Naive thymus-derived CD4-positive, alpha-beta T cell (primary cell): ENCODE data around the gene STAU1. TPM values are rescaled to one million over a fixed set of nuclear protein-coding genes. Genes with fewer than 3 reads are reported as not detected.
"Not testable (repeated sequence)": the region's sequence is repeated elsewhere in the genome, so short reads cannot be mapped to it uniquely, and the experiment has no call there.

Experiments used
- ATAC-seq: fragments of 150-1000 bp; cut with Tn5 transposase; 2 replicates; pipeline ENCODE4 v1.10.0; 2021; ENCODE audit warnings: mild to moderate bottlenecking, moderate library complexity
- CTCF ChIA-PET: fragments of 350-600 bp; sonication (Branson Sonifier 250); formaldehyde crosslinking; loops from one replicate; lab custom pipeline; 2021; ENCODE audit warnings: antibody characterized with exemption; lab: Charles Lee
- POLR2A ChIA-PET: fragments of 350-600 bp; sonication (Branson Sonifier 250); formaldehyde crosslinking; loops from one replicate; lab custom pipeline; 2021; ENCODE audit warnings: antibody characterized with exemption, inconsistent platforms; lab: Charles Lee
- DNase-seq, 9 donors: peaks; one replicate each; pipeline versions ENCODE4 v3.0.0 to v3.0.0-alpha.2; 2020 to 2022; ENCODE audit warnings: mixed read lengths in 1 of 9
- H3K27ac ChIP-seq: one replicate; pipeline ENCODE4 v1.7.0; 2013; ENCODE audit warnings: mild to moderate bottlenecking, low read depth, low read length, moderate library complexity
- H3K27me3 ChIP-seq, 2 donors: one replicate each; pipeline ENCODE4 v1.7.0; 2013; ENCODE audit warnings: low read length in 2 of 2, mild to moderate bottlenecking in 2 of 2, moderate library complexity in 2 of 2; ENCODE audit not compliant: control insufficient read depth in 2 of 2, insufficient read depth in 2 of 2
- H3K36me3 ChIP-seq, 3 experiments: 1 replicate in 2 of 3; 2 replicates in 1 of 3; pipeline ENCODE4 v1.7.0; 2013; ENCODE audit warnings: low read length in 3 of 3, mild to moderate bottlenecking in 3 of 3, moderate library complexity in 1 of 3; ENCODE audit not compliant: insufficient read depth in 3 of 3, control insufficient read depth in 2 of 3
- H3K4me1 ChIP-seq, 2 donors: one replicate each; pipeline ENCODE4 v1.7.0; 2013; ENCODE audit warnings: low read length in 2 of 2, mild to moderate bottlenecking in 2 of 2, moderate library complexity in 1 of 2; ENCODE audit not compliant: control insufficient read depth in 2 of 2, insufficient read depth in 2 of 2
- H3K4me3 ChIP-seq: 2 replicates; pipeline ENCODE4 v1.7.0; 2013; ENCODE audit warnings: mild to moderate bottlenecking, low read length
- H3K9me3 ChIP-seq, 3 experiments: 1 replicate in 2 of 3; 2 replicates in 1 of 3; pipeline ENCODE4 v1.7.0; 2013; ENCODE audit warnings: low read length in 3 of 3; ENCODE audit not compliant: control insufficient read depth in 2 of 3
- H3K27ac Mint-ChIP-seq, 9 donors: one replicate each; pipeline ENCODE4 v1.8.0; 2020 to 2022; ENCODE audit warnings: mixed read lengths in 9 of 9, mild to moderate bottlenecking in 8 of 9, moderate library complexity in 5 of 9, inconsistent platforms in 2 of 9
- H3K27me3 Mint-ChIP-seq, 5 donors: one replicate each; pipeline ENCODE4 v1.8.0; 2021 to 2022; ENCODE audit warnings: mixed read lengths in 5 of 5, mild to moderate bottlenecking in 1 of 5
- H3K36me3 Mint-ChIP-seq, 5 donors: one replicate each; pipeline ENCODE4 v1.8.0; 2020 to 2022; ENCODE audit warnings: mixed read lengths in 5 of 5, mild to moderate bottlenecking in 3 of 5, inconsistent platforms in 1 of 5
- H3K4me1 Mint-ChIP-seq, 7 donors: one replicate each; pipeline ENCODE4 v1.8.0; 2020 to 2022; ENCODE audit warnings: mixed read lengths in 7 of 7, mild to moderate bottlenecking in 3 of 7, inconsistent platforms in 1 of 7
- H3K4me3 Mint-ChIP-seq, 10 donors: one replicate each; pipeline ENCODE4 v1.8.0; 2020 to 2022; ENCODE audit warnings: mild to moderate bottlenecking in 10 of 10, mixed read lengths in 10 of 10, moderate library complexity in 6 of 10, inconsistent platforms in 2 of 10
- H3K9me3 Mint-ChIP-seq, 11 donors: one replicate each; pipeline ENCODE4 v1.8.0; 2020 to 2022; ENCODE audit warnings: mixed read lengths in 11 of 11, mild to moderate bottlenecking in 4 of 11, inconsistent platforms in 1 of 11, moderate library complexity in 1 of 11
- intact Hi-C, 2 donors: fragments of 100-400 bp; cut with micrococcal nuclease; formaldehyde crosslinking; loops; one replicate each; pipeline ENCODE4 v1.15.1; 2023
- polyA plus RNA-seq, 2 donors: library from polyadenylated mRNA; unstranded; fragments of 300-500 nt; fragmentation: Illumina TruSeq; gene quantifications; one replicate each; pipeline ENCODE4 v1.2.3, GENCODE V29; 2021
- total RNA-seq, 6 experiments: library from RNA in 5 of 6; stranded (reverse) in 5 of 6; gene quantifications; 1 replicate in 5 of 6; 2 replicates in 1 of 6; pipeline ENCODE4 v1.2.3 and lab custom pipeline; 2021 to 2026

Gene STAU1
- total and polyA plus RNA-seq, 7 experiments from 2014 or later = 35.8 to 56.3 (median 45.8) TPM

DNA sequence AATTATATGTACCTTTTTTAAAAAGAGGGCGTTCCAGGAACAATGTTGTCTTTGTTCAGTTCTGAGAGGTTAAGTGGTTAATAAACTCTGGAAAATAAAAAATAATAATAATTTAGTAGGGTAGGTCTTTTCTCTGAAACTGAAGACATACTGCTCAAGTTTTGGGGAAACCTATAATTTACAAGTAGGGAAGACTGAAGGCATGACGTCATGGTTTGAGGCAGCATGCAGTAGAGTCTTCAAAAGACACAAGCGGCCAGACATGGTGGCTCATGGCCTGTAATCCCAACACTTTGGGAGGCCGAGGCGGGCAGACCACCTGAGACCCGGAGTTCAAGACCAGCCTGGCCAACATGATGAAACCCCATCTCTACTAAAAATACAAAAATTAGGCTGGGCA lies 14.0 kb downstream of the STAU1 start:
- Histone ChIP-seq H3K36me3 (peaks cover 0 to 35% (median 3%) of the 10 kb centered on the region in 3 experiments), H3K27ac (no peak overlapping the region), H3K27me3 (no peaks in the 10 kb centered on the region), H3K9me3 (no peaks in the 10 kb centered on the region), H3K4me1 (peaks cover 0 to 21% of the 10 kb centered on the region in 2 donors), H3K4me3 (no peak overlapping the region)
- no peaks in the 10 kb centered on the region for H3K9me3 Mint-ChIP-seq
- H3K36me3 Mint-ChIP-seq = peaks cover 4 to 28% (median 19%) of the 10 kb centered on the region in 5 donors
- POLR2A ChIA-PET = interaction anchor here (0.5 kb wide), 1 partner anchor 42 kb away, joined by 3 read pairs; no protein-coding TSS in a partner anchor
- H3K4me3 Mint-ChIP-seq = no peak overlapping the region
- DNase-seq = no peak
- no peak for ATAC-seq
- intact Hi-C loops = no loop called here
- peaks cover 22 to 59% (median 48%) of the 10 kb centered on the region in 7 donors for H3K4me1 Mint-ChIP-seq
- CTCF ChIA-PET = no interaction called here
- H3K27me3 Mint-ChIP-seq = no peaks in the 10 kb centered on the region
- peak overlapping the region in 1 of 9 donors; percentile 33 for H3K27ac Mint-ChIP-seq

DNA sequence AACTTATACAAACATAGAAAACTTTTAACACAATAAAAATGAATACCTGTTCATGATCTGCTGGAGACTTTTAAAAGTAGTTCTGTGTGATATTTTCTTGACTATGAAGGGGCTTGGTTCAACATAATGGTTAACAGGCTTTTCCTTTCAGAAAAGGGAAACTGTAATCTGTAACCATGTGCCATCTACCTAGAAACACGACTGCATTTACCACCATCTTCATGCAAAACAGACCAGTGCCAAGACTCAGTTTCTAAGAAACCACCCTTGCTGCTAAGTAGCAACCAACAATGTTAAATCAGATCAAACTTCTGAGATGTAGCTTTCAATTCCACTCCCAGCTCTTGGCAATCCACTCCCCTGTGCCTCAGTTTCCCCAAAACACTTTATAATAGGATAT lies 15.7 kb downstream of the STAU1 start:
- intact Hi-C loops = no loop called here
- no peaks in the 10 kb centered on the region for H3K27me3 ChIP-seq
- H3K4me1 ChIP-seq = peaks cover 4 to 28% of the 10 kb centered on the region in 2 donors
- DNase-seq (no peak), ATAC-seq (no peak)
- Mint-ChIP-seq H3K4me1 (peaks cover 17 to 65% (median 55%) of the 10 kb centered on the region in 7 donors), H3K36me3 (peaks cover 4 to 22% (median 15%) of the 10 kb centered on the region in 5 donors), H3K4me3 (no peak overlapping the region), H3K9me3 (no peaks in the 10 kb centered on the region), H3K27ac (peak overlapping the region in 4 of 9 donors; percentile 4 to 65 (median 29)), H3K27me3 (no peaks in the 10 kb centered on the region)
- H3K36me3 ChIP-seq = peaks cover 0 to 26% (median 3%) of the 10 kb centered on the region in 3 experiments
- H3K9me3 ChIP-seq = no peaks in the 10 kb centered on the region
- no peak overlapping the region for H3K27ac ChIP-seq
- ChIA-PET CTCF (no interaction called here), POLR2A (no interaction called here)
- H3K4me3 ChIP-seq = no peak overlapping the region

DNA sequence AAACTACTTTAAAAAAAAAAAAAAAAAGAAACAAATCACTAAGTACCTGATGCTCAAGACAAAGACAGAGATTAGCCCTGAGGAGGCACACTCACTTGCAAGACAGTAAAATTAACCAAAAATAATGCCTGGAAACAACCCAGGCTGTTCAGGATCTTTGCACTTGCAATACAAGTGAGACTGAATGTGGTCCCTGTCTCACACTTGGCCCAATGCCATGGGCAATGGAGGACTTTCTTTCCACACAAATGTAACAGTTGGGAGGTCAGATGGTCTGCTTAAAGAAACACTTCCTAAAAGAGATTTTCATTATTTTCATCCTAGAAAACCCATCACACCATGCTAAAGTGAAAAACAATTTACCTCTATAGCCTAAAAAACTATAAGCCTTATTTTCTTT lies 16.2 kb downstream of the STAU1 start:
- Mint-ChIP-seq H3K4me1 (peaks cover 19 to 70% (median 60%) of the 10 kb centered on the region in 7 donors), H3K36me3 (peaks cover 4 to 22% (median 15%) of the 10 kb centered on the region in 5 donors), H3K27me3 (no peaks in the 10 kb centered on the region), H3K27ac (peak overlapping the region in 1 of 9 donors; percentile 65), H3K9me3 (no peaks in the 10 kb centered on the region), H3K4me3 (no peak overlapping the region)
- no peaks in the 10 kb centered on the region for H3K9me3 ChIP-seq
- ATAC-seq (no peak), DNase-seq (no peak)
- H3K27me3 ChIP-seq = no peaks in the 10 kb centered on the region
- ChIA-PET CTCF (no interaction called here), POLR2A (no interaction called here)
- H3K4me1 ChIP-seq = peaks cover 9 to 31% of the 10 kb centered on the region in 2 donors
- H3K27ac ChIP-seq = no peak overlapping the region
- no peak overlapping the region for H3K4me3 ChIP-seq
- peaks cover 0 to 26% (median 3%) of the 10 kb centered on the region in 3 experiments for H3K36me3 ChIP-seq
- intact Hi-C loops = no loop called here

DNA sequence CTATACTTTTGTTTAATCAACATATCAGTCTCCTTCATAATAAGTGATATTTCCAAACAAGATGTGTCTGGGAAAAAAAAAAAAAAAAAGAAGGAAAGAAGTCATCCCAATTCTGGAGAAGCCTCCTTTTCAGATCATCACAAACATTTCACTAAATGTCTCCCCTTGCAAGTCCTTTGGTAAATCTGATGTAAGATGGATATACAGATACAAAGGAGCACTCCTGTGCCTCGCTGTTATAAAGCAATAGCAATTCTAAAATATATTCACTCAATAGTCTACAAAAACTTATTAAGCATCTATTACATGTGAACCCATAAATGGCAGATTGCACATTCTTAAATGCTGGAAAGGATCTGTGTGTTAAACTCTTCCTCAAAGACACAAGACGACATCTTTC lies 17.4 kb downstream of the STAU1 start:
- H3K27me3 ChIP-seq = no peaks in the 10 kb centered on the region
- H3K9me3 ChIP-seq = no peaks in the 10 kb centered on the region
- H3K36me3 ChIP-seq = peaks cover 0 to 27% (median 3%) of the 10 kb centered on the region in 3 experiments
- peaks cover 18 to 39% of the 10 kb centered on the region in 2 donors for H3K4me1 ChIP-seq
- Mint-ChIP-seq H3K36me3 (peaks cover 5 to 21% (median 19%) of the 10 kb centered on the region in 5 donors), H3K27me3 (no peaks in the 10 kb centered on the region), H3K4me3 (peak overlapping the region in 1 of 10 donors; percentile 36), H3K4me1 (peaks cover 25 to 80% (median 68%) of the 10 kb centered on the region in 7 donors), H3K9me3 (no peaks in the 10 kb centered on the region), H3K27ac (no peak overlapping the region)
- H3K27ac ChIP-seq = no peak overlapping the region
- H3K4me3 ChIP-seq = no peak overlapping the region
- DNase-seq = no peak
- ATAC-seq = no peak
- ChIA-PET POLR2A (no interaction called here), CTCF (no interaction called here)
- intact Hi-C loops = no loop called here

DNA sequence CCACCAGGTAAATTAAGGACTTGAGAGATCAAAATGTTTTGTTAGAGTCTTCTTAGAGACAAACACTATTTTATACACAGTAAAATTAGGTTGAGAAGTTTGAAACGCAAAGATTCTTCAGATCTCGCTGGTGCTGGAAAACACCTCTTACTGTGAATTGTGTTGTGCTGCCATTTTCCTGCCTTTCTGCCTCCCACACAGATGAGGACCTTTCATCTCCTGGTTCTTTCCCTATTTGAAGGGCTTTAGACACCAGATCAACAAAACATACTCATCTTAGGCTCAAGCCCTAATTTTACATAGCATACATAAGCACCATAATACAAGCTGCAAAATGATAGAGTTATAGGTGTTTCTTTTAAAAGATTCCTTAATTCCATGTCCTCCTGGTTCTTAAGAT lies 18.6 kb downstream of the STAU1 start:
- ChIA-PET CTCF (no interaction called here), POLR2A (no interaction called here)
- Mint-ChIP-seq H3K27ac (peak overlapping the region in 6 of 9 donors; percentile 32 to 80 (median 63)), H3K4me3 (peak overlapping the region in 4 of 10 donors; percentile 11 to 56 (median 29)), H3K9me3 (no peaks in the 10 kb centered on the region), H3K27me3 (no peaks in the 10 kb centered on the region), H3K36me3 (peaks cover 5 to 21% (median 19%) of the 10 kb centered on the region in 5 donors), H3K4me1 (peaks cover 26 to 82% (median 71%) of the 10 kb centered on the region in 7 donors)
- Histone ChIP-seq H3K27me3 (no peaks in the 10 kb centered on the region), H3K4me1 (peaks cover 18 to 39% of the 10 kb centered on the region in 2 donors), H3K4me3 (no peak overlapping the region), H3K9me3 (no peaks in the 10 kb centered on the region), H3K27ac (no peak overlapping the region), H3K36me3 (peaks cover 0 to 33% (median 3%) of the 10 kb centered on the region in 3 experiments)
- peak; percentile 46 for ATAC-seq
- no peak for DNase-seq
- intact Hi-C loops = loop anchor here in 1 of 2 donors (2.0 kb wide), 1 partner anchor 15 kb away; no protein-coding TSS in a partner anchor

DNA sequence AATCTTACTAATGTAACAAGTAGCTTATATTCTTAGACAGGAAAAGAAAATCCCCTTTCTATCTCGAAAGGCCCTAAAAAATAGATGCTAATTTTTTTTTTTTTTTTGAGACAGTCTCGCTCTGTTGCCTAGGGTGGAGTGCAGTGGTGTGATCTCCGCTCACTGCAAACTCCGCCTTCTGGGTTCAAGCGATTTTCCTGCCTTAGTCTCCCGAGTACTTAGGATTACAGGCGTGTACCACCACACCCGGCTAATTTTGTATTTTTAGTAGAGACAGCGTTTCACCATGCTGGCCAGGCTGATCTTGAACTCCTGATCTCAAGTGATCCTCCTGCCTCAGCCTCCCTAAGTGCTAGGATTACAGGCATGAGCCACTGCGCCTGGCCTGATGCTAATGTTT lies 19.3 kb downstream of the STAU1 start:
- H3K27me3 ChIP-seq, H3K27me3 Mint-ChIP-seq, DNase-seq, ATAC-seq, H3K9me3 ChIP-seq, CTCF ChIA-PET, H3K4me3 ChIP-seq, H3K9me3 Mint-ChIP-seq, H3K27ac ChIP-seq: not testable (repeated sequence)
- Mint-ChIP-seq H3K4me1 (peaks cover 27 to 75% (median 68%) of the 10 kb centered on the region in 7 donors), H3K36me3 (peaks cover 5 to 21% (median 17%) of the 10 kb centered on the region in 5 donors), H3K4me3 (peak overlapping the region in 2 of 10 donors; percentile 18 to 19), H3K27ac (peak overlapping the region in 7 of 9 donors; percentile 43 to 79 (median 67))
- intact Hi-C loops = loop anchor here in 1 of 2 donors (2.0 kb wide), 1 partner anchor 14 kb away; no protein-coding TSS in a partner anchor
- Histone ChIP-seq H3K36me3 (peaks cover 0 to 40% (median 3%) of the 10 kb centered on the region in 3 experiments), H3K4me1 (peaks cover 18 to 39% of the 10 kb centered on the region in 2 donors)
- POLR2A ChIA-PET = interaction anchor here (0.7 kb wide), 1 partner anchor 43 kb away, joined by 3 read pairs; no protein-coding TSS in a partner anchor
